ENCODE results near the gene RTEL1.
"Not testable (repeated sequence)": the region's sequence is repeated elsewhere in the genome, so short reads cannot be mapped to it uniquely, and the experiment has no call there.

Gene RTEL1

DNA sequence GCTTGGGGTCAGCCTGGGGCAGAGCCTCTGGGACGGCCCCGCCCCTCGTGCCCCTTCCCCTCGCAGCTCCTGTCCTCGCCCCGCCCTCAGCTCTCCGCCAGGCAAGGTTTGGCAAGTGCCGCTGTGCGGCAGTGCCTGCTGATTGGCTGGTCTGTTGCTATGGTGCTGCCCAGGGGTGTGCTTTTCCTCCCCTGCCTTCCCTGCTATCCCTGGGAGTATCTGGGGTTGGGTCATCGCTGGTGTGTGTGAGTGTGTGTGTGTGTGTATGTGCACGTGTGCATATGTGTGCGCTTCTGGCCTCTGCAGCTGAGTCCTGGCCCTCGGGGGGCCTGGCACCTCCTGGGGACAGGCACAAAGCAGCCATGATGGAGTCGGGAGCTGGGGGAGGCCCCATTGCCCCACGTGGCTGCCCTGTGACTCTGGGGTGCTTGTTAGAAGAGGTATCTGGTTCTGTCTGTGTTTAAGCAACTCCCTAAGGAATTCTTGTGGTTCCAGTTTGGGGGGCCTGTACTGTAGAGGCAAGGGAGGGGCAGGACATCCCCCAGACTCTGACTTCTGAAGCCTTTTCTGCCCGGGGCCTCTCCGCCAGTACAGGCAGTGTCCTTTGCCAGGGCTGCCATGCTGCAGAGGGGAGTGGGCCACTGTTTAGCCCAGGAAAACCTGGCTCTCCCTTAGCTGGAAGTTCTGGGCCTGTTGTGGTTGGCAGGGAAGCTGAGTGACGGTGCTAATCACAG, 6.9 kb downstream of the RTEL1 start:
- H3K4me1 ChIP-seq (ENCODE audit: control insufficient read depth, low read depth, low read length): no peaks in the 10 kb centered on the region
- no peak overlapping the region for H3K56ac ChIP-seq (ENCODE audit: low read length)
- H4K8ac ChIP-seq (ENCODE audit: low read depth, low read length): no peak overlapping the region
- H3K79me1 ChIP-seq (ENCODE audit: low read length): no peaks in the 10 kb centered on the region
- no peak overlapping the region for H3K23ac ChIP-seq (ENCODE audit: low read length)
- H2BK5ac ChIP-seq (ENCODE audit: low read length): no peak overlapping the region
- H3K4ac ChIP-seq (ENCODE audit: low read depth, low read length): no peak overlapping the region
- H3K9ac ChIP-seq (ENCODE audit: low read length): no peak overlapping the region
- peak; percentile 57 for DNase-seq
- peaks cover 2% of the 10 kb centered on the region for H3K36me3 ChIP-seq (ENCODE audit: control insufficient read depth, insufficient read depth, low read length)
- H3K18ac ChIP-seq (ENCODE audit: low read length): no peak overlapping the region
- H2BK15ac ChIP-seq (replicated peaks; ENCODE audit: low read depth): no peak overlapping the region
- H3K4me2 ChIP-seq (ENCODE audit: low read length): no peak overlapping the region
- H4K5ac ChIP-seq (ENCODE audit: low read length): no peak overlapping the region
- H3K27me3 ChIP-seq (ENCODE audit: insufficient read depth, low read length, poor library complexity): no peaks in the 10 kb centered on the region
- no CpG with 5 or more reads among the region's 18 CpGs for WGBS (ENCODE audit: extremely low coverage, insufficient coverage, low lambda C conversion rate)
- no peak overlapping the region for H2AK5ac ChIP-seq (ENCODE audit: low read length)
- no peak overlapping the region for H2BK120ac ChIP-seq (ENCODE audit: low read depth, low read length)
- H3K79me2 ChIP-seq (ENCODE audit: control insufficient read depth, insufficient read depth, low read length): no peaks in the 10 kb centered on the region
- no peak overlapping the region for H3K4me3 ChIP-seq (ENCODE audit: low read length)
- H3K27ac ChIP-seq (ENCODE audit: low read depth, low read length): no peak overlapping the region

DNA sequence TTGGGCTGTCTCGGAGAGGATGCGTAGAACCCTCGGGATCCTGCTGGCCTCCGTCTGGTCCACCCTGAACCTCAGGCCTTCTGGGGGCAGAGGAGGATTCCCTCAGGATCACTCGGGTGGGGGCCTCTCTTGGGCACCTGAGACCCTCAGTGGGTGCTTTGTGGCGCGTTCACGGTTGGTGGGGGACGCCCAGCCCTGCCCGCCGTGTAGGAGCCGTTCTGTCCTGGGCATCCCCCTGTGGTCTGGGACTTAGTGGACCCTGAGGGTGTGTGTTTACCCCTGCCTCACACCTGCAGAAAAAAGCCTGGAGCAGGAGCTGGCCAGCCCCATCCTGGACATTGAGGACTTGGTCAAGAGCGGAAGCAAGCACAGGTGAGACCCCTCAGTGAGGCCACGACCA, 7.6 kb downstream of the RTEL1 start:
- Histone ChIP-seq H3K27ac (ENCODE audit: low read depth, low read length) (no peak overlapping the region), H3K18ac (ENCODE audit: low read length) (no peak overlapping the region), H3K79me2 (ENCODE audit: control insufficient read depth, insufficient read depth, low read length) (no peaks in the 10 kb centered on the region), H3K36me3 (ENCODE audit: control insufficient read depth, insufficient read depth, low read length) (peaks cover 2% of the 10 kb centered on the region), H3K79me1 (ENCODE audit: low read length) (no peaks in the 10 kb centered on the region), H3K4me2 (ENCODE audit: low read length) (no peak overlapping the region), H4K8ac (ENCODE audit: low read depth, low read length) (no peak overlapping the region), H2BK15ac (replicated peaks; ENCODE audit: low read depth) (no peak overlapping the region), H2AK5ac (ENCODE audit: low read length) (no peak overlapping the region), H2BK120ac (ENCODE audit: low read depth, low read length) (no peak overlapping the region), H3K56ac (ENCODE audit: low read length) (no peak overlapping the region), H2BK5ac (ENCODE audit: low read length) (no peak overlapping the region), H3K23ac (ENCODE audit: low read length) (no peak overlapping the region), H4K5ac (ENCODE audit: low read length) (no peak overlapping the region), H3K9ac (ENCODE audit: low read length) (no peak overlapping the region), H3K4me3 (ENCODE audit: low read length) (no peak overlapping the region), H3K4ac (ENCODE audit: low read depth, low read length) (no peak overlapping the region), H3K27me3 (ENCODE audit: insufficient read depth, low read length, poor library complexity) (no peaks in the 10 kb centered on the region), H3K4me1 (ENCODE audit: control insufficient read depth, low read depth, low read length) (no peaks in the 10 kb centered on the region)
- DNase-seq: no peak
- WGBS (ENCODE audit: extremely low coverage, insufficient coverage, low lambda C conversion rate): no CpG with 5 or more reads among the region's 14 CpGs

DNA sequence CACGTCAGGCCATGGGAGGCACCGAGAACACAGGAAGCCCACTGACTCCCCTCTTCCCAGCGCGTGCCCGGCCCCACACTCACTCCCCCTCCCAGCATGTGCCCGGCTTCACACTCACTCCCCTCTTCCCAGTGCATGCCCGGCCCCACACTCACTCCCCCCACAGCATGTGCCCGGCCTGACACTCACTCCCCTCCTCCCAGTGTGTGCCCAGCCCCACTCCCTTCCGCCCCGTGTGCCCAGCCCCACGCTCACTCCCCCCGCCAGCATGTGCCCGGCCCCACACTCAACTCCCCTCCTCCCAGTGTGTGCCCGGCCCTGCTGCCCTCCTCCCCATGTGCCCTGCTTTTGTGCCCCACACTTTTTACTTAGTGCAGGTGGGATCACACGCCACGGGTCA, 9.7 kb downstream of the RTEL1 start:
- Histone ChIP-seq H3K36me3 (ENCODE audit: control insufficient read depth, insufficient read depth, low read length) (peaks cover 2% of the 10 kb centered on the region), H3K18ac (ENCODE audit: low read length) (no peak overlapping the region), H3K4ac (ENCODE audit: low read depth, low read length) (no peak overlapping the region), H3K4me3 (ENCODE audit: low read length) (no peak overlapping the region), H4K5ac (ENCODE audit: low read length) (no peak overlapping the region), H2BK15ac (replicated peaks; ENCODE audit: low read depth) (no peak overlapping the region), H3K56ac (ENCODE audit: low read length) (no peak overlapping the region), H3K4me1 (ENCODE audit: control insufficient read depth, low read depth, low read length) (no peaks in the 10 kb centered on the region), H3K27ac (ENCODE audit: low read depth, low read length) (no peak overlapping the region), H3K9ac (ENCODE audit: low read length) (no peak overlapping the region), H3K79me1 (ENCODE audit: low read length) (no peaks in the 10 kb centered on the region), H2BK5ac (ENCODE audit: low read length) (no peak overlapping the region), H3K4me2 (ENCODE audit: low read length) (no peak overlapping the region), H3K23ac (ENCODE audit: low read length) (no peak overlapping the region), H2BK120ac (ENCODE audit: low read depth, low read length) (no peak overlapping the region), H2AK5ac (ENCODE audit: low read length) (no peak overlapping the region), H3K79me2 (ENCODE audit: control insufficient read depth, insufficient read depth, low read length) (no peaks in the 10 kb centered on the region), H4K8ac (ENCODE audit: low read depth, low read length) (no peak overlapping the region), H3K27me3 (ENCODE audit: insufficient read depth, low read length, poor library complexity) (no peaks in the 10 kb centered on the region)
- no peak for DNase-seq
- no CpG with 5 or more reads among the region's 16 CpGs for WGBS (ENCODE audit: extremely low coverage, insufficient coverage, low lambda C conversion rate)

DNA sequence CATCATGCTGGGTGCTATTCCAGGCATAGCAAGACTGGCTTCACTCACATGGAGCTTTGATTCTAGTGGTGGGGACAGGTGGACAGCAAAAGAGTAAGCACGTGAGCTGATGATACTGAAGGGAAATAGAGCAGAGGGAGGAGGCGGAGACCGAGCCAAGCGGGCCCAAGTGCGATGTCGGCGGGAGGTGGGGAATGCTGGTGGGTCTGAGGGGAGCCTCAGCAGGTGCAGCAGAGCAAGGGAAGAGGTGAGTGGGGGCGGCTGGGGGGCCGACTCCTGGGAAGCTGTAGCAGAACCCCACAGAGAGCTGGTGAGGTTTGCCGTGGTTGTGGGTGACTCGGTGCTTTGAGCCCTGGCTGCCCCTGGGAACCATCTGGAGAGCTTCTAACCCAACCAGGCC, 10.2 kb downstream of the RTEL1 start:
- no peak overlapping the region for H3K4me3 ChIP-seq (ENCODE audit: low read length)
- no peak overlapping the region for H3K4ac ChIP-seq (ENCODE audit: low read depth, low read length)
- H3K9ac ChIP-seq (ENCODE audit: low read length): no peak overlapping the region
- no peaks in the 10 kb centered on the region for H3K79me2 ChIP-seq (ENCODE audit: control insufficient read depth, insufficient read depth, low read length)
- no peak overlapping the region for H4K5ac ChIP-seq (ENCODE audit: low read length)
- DNase-seq: no peak
- H3K56ac ChIP-seq (ENCODE audit: low read length): no peak overlapping the region
- no peaks in the 10 kb centered on the region for H3K79me1 ChIP-seq (ENCODE audit: low read length)
- no peak overlapping the region for H2BK120ac ChIP-seq (ENCODE audit: low read depth, low read length)
- H3K4me2 ChIP-seq (ENCODE audit: low read length): no peak overlapping the region
- no peaks in the 10 kb centered on the region for H3K27me3 ChIP-seq (ENCODE audit: insufficient read depth, low read length, poor library complexity)
- no peak overlapping the region for H2BK5ac ChIP-seq (ENCODE audit: low read length)
- no peak overlapping the region for H2AK5ac ChIP-seq (ENCODE audit: low read length)
- H3K23ac ChIP-seq (ENCODE audit: low read length): no peak overlapping the region
- peaks cover 2% of the 10 kb centered on the region for H3K36me3 ChIP-seq (ENCODE audit: control insufficient read depth, insufficient read depth, low read length)
- H3K18ac ChIP-seq (ENCODE audit: low read length): no peak overlapping the region
- H3K27ac ChIP-seq (ENCODE audit: low read depth, low read length): no peak overlapping the region
- WGBS (ENCODE audit: extremely low coverage, insufficient coverage, low lambda C conversion rate): no CpG with 5 or more reads among the region's 11 CpGs
- H4K8ac ChIP-seq (ENCODE audit: low read depth, low read length): no peak overlapping the region
- H3K4me1 ChIP-seq (ENCODE audit: control insufficient read depth, low read depth, low read length): no peaks in the 10 kb centered on the region
- H2BK15ac ChIP-seq (replicated peaks; ENCODE audit: low read depth): no peak overlapping the region

DNA sequence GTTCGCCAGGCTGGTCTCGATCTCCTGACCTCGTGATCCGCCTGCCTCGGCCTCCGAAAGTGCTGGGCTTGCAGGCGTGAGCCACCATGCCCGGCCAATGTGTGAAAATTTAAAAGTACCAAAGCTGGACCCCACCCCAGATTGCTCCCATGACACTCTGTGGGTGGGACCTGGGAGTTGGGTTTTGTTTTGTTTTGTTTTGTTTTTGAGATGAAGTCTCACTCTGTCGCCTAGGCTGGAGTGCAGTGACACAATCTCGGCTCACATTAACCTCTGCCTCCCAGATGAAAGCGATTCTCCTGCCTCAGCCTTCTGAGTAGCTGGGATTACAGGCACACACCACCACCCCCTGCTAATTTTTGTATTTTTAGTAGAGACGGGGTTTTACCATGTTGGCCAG, 13.6 kb downstream of the RTEL1 start:
- H3K4me1 ChIP-seq (ENCODE audit: control insufficient read depth, low read depth, low read length); H3K9ac ChIP-seq (ENCODE audit: low read length); H2BK5ac ChIP-seq (ENCODE audit: low read length); H3K23ac ChIP-seq (ENCODE audit: low read length); H3K79me1 ChIP-seq (ENCODE audit: low read length); H3K36me3 ChIP-seq (ENCODE audit: control insufficient read depth, insufficient read depth, low read length); H2BK120ac ChIP-seq (ENCODE audit: low read depth, low read length); H3K18ac ChIP-seq (ENCODE audit: low read length); H2AK5ac ChIP-seq (ENCODE audit: low read length); H2BK15ac ChIP-seq (replicated peaks; ENCODE audit: low read depth); DNase-seq; H3K27me3 ChIP-seq (ENCODE audit: insufficient read depth, low read length, poor library complexity); H3K79me2 ChIP-seq (ENCODE audit: control insufficient read depth, insufficient read depth, low read length); H3K4me2 ChIP-seq (ENCODE audit: low read length); H4K8ac ChIP-seq (ENCODE audit: low read depth, low read length); H3K4me3 ChIP-seq (ENCODE audit: low read length); H3K4ac ChIP-seq (ENCODE audit: low read depth, low read length); H3K27ac ChIP-seq (ENCODE audit: low read depth, low read length); H3K56ac ChIP-seq (ENCODE audit: low read length); H4K5ac ChIP-seq (ENCODE audit: low read length): not testable (repeated sequence)
- WGBS (ENCODE audit: extremely low coverage, insufficient coverage, low lambda C conversion rate): no CpG with 5 or more reads among the region's 12 CpGs

DNA sequence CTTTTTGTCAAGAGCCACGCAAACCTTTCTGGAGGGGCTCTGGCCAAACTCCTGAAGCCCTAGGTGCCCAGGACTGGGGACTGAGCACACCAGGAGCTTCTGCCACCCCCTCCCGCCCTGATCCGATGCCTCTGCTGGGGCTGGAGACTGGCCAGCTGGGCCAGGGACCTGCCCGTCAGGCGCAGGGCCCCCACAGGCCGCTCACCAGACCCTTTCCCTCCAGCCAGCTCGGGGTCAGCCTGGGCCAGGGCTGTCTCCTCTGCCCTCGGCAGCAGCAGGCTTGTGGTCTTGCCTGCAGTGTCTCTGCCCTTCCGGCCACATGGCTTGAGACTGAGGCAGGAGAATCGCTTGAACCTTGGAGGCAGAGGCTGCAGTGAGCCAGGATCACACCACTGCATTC, 14.6 kb downstream of the RTEL1 start:
- Histone ChIP-seq H2BK15ac (replicated peaks; ENCODE audit: low read depth) (no peak overlapping the region), H3K23ac (ENCODE audit: low read length) (no peak overlapping the region), H3K27me3 (ENCODE audit: insufficient read depth, low read length, poor library complexity) (no peaks in the 10 kb centered on the region), H3K4me2 (ENCODE audit: low read length) (no peak overlapping the region), H3K79me2 (ENCODE audit: control insufficient read depth, insufficient read depth, low read length) (no peaks in the 10 kb centered on the region), H4K8ac (ENCODE audit: low read depth, low read length) (no peak overlapping the region), H3K4me3 (ENCODE audit: low read length) (no peak overlapping the region), H2BK120ac (ENCODE audit: low read depth, low read length) (no peak overlapping the region), H3K9ac (ENCODE audit: low read length) (no peak overlapping the region), H3K4me1 (ENCODE audit: control insufficient read depth, low read depth, low read length) (no peaks in the 10 kb centered on the region), H2AK5ac (ENCODE audit: low read length) (no peak overlapping the region), H3K36me3 (ENCODE audit: control insufficient read depth, insufficient read depth, low read length) (peaks cover 2% of the 10 kb centered on the region), H3K27ac (ENCODE audit: low read depth, low read length) (no peak overlapping the region), H3K18ac (ENCODE audit: low read length) (no peak overlapping the region), H3K56ac (ENCODE audit: low read length) (no peak overlapping the region), H3K79me1 (ENCODE audit: low read length) (no peaks in the 10 kb centered on the region), H2BK5ac (ENCODE audit: low read length) (no peak overlapping the region), H4K5ac (ENCODE audit: low read length) (no peak overlapping the region), H3K4ac (ENCODE audit: low read depth, low read length) (no peak overlapping the region)
- DNase-seq: no peak
- WGBS (ENCODE audit: extremely low coverage, insufficient coverage, low lambda C conversion rate): no CpG with 5 or more reads among the region's 10 CpGs

Data from mesendoderm (in vitro differentiated cells).